Hepatocyte (in vitro differentiated cells): ENCODE measurements around the gene APBA3. TPM values are rescaled to one million over a fixed set of nuclear protein-coding genes. Genes with fewer than 3 reads are reported as not detected.
A peak's percentile ranks its signal among the peaks of the same experiment; 100 is the strongest.

Source experiments
- DNase-seq: peaks from one replicate; pipeline ENCODE4 v3.0.0-alpha.2; 2016; ENCODE audit warnings: low spot score
- H2AFZ ChIP-seq: fragments of 200-600 bp; sonication (generic); 2 replicates; pipeline ENCODE4 v1.6.0; 2016; ENCODE audit warnings: antibody characterized with exemption, mild to moderate bottlenecking
- H3K27ac ChIP-seq: fragments of 200-600 bp; sonication (generic); 2 replicates; pipeline ENCODE4 v1.5.1; 2016; ENCODE audit warnings: mild to moderate bottlenecking
- H3K27me3 ChIP-seq: fragments of 200-600 bp; sonication (generic); 2 replicates; pipeline ENCODE4 v1.6.1; 2016
- H3K36me3 ChIP-seq: fragments of 200-600 bp; sonication (generic); replicated peaks from 2 replicates; pipeline ENCODE4 v1.5.1; 2016; ENCODE audit warnings: low read depth; ENCODE audit not compliant: insufficient read depth
- H3K4me1 ChIP-seq: fragments of 200-600 bp; sonication (generic); 2 replicates; pipeline ENCODE4 v1.5.1; 2016; ENCODE audit warnings: mild to moderate bottlenecking, moderate library complexity; ENCODE audit not compliant: insufficient read depth
- H3K4me2 ChIP-seq: fragments of 200-600 bp; sonication (generic); 2 replicates; pipeline ENCODE4 v1.6.0; 2016
- H3K4me3 ChIP-seq: fragments of 200-600 bp; sonication (generic); 2 replicates; pipeline ENCODE4 v1.5.1; 2016; ENCODE audit warnings: mild to moderate bottlenecking
- H3K79me2 ChIP-seq: fragments of 200-600 bp; sonication (generic); 2 replicates; pipeline ENCODE4 v1.6.0; 2017; ENCODE audit warnings: mild to moderate bottlenecking
- H3K9me2 ChIP-seq: fragments of 200-600 bp; sonication (generic); replicated peaks from 2 replicates; pipeline ENCODE4 v1.6.0; 2017; ENCODE audit warnings: mild to moderate bottlenecking; ENCODE audit not compliant: insufficient read depth
- H3K9me3 ChIP-seq: fragments of 200-600 bp; sonication (generic); 2 replicates; pipeline ENCODE4 v1.5.1; 2016; ENCODE audit warnings: low read depth, mild to moderate bottlenecking
- H4K20me1 ChIP-seq: fragments of 200-600 bp; sonication (generic); 2 replicates; pipeline ENCODE4 v1.6.0; 2016; ENCODE audit warnings: mild to moderate bottlenecking; ENCODE audit not compliant: insufficient read depth, poor library complexity, severe bottlenecking
- EZH2 ChIP-seq: fragments of 200-600 bp; sonication (generic); IDR thresholded peaks from 2 replicates; pipeline ENCODE4 v1.6.1; 2016; ENCODE audit warnings: antibody characterized with exemption, mild to moderate bottlenecking, borderline replicate concordance
- EZH2phosphoT487 ChIP-seq: fragments of 200-600 bp; sonication (generic); IDR thresholded peaks from one replicate; pipeline ENCODE4 v1.6.1; 2018; ENCODE audit warnings: antibody characterized with exemption, mild to moderate bottlenecking, low read depth, moderate library complexity; ENCODE audit not compliant: unreplicated experiment, severe bottlenecking
- WGBS: methylation state at CpG from one replicate; pipeline ENCODE4 v1.1.6; 2016; ENCODE audit warnings: low lambda C conversion rate; ENCODE audit errors: missing lambda C conversion rate; 5-methylcytosine and 5-hydroxymethylcytosine counted together
- polyA plus RNA-seq: library from polyadenylated mRNA; unstranded; fragments of >200 nt; fragmentation: Nextera tagmentation; extraction: Ambion mirVana; gene quantifications from 2 replicates; pipeline ENCODE4 v1.2.1, GENCODE V29; 2016
- total RNA-seq: library from RNA; depleted of rRNA; stranded (reverse); fragments of >200 nt; gene quantifications from 2 replicates; pipeline ENCODE4 v1.2.3, GENCODE V29; 2014
- TF ChIP-seq, protein P1 (sequence below): fragments of 200-600 bp; sonication (generic); IDR thresholded peaks from 2 replicates; pipeline ENCODE4 v1.5.1; 2016; ENCODE audit warnings: antibody characterized with exemption, mild to moderate bottlenecking; ENCODE audit not compliant: poor library complexity

Gene APBA3
- total and polyA plus RNA-seq, 2 experiments from 2014 or later = 20.7 to 25.5 TPM

DNA sequence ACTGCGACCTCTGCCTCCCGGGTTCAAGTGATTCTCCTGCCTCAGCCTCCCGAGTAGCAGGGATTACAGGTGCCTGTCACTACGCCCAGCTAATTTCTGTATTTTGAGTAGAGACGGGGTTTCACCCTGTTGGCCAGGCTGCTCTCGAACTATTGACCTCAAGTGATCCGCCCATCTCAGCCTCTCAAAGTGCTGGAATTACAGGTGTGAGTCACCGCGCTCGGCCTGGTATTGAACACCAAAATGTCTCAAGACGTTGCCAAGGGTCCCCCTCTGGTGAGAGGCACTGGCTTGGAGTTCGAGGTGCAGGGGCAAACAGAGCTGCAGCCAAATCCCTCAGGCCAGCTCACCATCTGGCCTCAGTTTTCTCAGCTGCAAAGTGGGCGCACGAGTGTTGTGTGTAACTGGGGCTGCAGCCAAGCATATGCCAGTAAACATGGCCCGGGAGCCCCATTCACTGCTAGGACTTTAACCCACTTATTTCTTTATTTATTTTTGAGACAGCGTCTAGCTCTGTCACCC lies 45.3 kb downstream of the APBA3 start:
- no peak overlapping the region for H3K27ac ChIP-seq
- no peaks in the 10 kb centered on the region for H3K27me3 ChIP-seq
- no peaks in the 10 kb centered on the region for H3K9me3 ChIP-seq
- H3K36me3 ChIP-seq = no peaks in the 10 kb centered on the region
- H2AFZ ChIP-seq = no peak overlapping the region
- WGBS = 88% methylated on average over 16 of the region's 16 CpGs
- peaks cover 11% of the 10 kb centered on the region for H3K79me2 ChIP-seq
- TF ChIP-seq EZH2phosphoT487 = no peak
- TF ChIP-seq, protein P1, sequence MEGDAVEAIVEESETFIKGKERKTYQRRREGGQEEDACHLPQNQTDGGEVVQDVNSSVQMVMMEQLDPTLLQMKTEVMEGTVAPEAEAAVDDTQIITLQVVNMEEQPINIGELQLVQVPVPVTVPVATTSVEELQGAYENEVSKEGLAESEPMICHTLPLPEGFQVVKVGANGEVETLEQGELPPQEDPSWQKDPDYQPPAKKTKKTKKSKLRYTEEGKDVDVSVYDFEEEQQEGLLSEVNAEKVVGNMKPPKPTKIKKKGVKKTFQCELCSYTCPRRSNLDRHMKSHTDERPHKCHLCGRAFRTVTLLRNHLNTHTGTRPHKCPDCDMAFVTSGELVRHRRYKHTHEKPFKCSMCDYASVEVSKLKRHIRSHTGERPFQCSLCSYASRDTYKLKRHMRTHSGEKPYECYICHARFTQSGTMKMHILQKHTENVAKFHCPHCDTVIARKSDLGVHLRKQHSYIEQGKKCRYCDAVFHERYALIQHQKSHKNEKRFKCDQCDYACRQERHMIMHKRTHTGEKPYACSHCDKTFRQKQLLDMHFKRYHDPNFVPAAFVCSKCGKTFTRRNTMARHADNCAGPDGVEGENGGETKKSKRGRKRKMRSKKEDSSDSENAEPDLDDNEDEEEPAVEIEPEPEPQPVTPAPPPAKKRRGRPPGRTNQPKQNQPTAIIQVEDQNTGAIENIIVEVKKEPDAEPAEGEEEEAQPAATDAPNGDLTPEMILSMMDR = no peak
- TF ChIP-seq EZH2 = no peak
- H4K20me1 ChIP-seq = no peaks in the 10 kb centered on the region
- no peak for DNase-seq
- H3K4me3 ChIP-seq = no peak overlapping the region
- H3K9me2 ChIP-seq = no peaks in the 10 kb centered on the region
- H3K4me1 ChIP-seq = peaks cover 6% of the 10 kb centered on the region
- no peak overlapping the region for H3K4me2 ChIP-seq

DNA sequence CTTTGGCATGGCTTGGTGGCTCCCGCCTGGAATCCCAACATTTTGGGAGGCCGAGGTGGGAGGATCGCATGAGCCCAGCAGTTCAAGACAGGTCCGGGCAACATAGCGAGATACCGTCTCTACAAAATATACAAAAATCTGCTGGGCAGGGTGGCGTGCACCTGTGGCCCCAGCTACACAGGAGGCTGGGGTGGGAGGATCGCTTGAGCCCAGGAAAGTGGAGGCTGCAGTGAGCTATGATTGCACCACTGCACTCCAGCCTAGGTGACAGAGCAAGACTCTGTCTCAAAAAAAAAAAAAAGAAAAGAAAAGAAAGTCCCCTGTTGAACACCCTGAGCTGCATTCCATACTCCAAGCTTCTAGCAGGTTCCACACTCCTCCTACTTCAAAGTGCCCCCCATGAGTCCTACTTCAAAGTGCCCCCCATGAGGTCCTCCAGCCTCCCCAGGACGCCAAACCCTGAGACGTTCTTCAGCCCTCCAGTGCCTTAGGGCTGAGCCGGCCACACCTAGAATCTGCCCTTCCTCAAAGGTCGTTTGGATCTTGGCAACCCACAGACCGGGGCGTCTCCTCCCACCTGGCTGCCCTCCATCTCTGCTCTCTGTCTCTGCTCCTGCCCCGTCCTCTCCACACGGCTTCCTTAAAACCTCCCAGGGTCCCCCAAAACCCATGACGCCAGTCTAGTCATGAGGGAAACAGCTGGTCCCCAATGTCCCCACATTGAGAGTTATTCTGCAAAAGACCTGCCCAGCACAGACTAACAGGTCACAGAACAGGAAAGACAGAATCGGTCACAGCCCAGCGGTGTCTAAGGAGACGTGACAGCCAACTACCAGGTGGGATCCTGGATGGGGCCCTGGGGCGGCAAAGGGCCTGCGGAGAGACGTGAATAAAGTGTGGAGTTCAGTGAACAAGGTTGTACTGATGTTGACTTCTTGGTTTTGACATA lies 48.6 kb downstream of the APBA3 start:
- peaks cover 6% of the 10 kb centered on the region for H3K4me1 ChIP-seq
- TF ChIP-seq EZH2phosphoT487 (no peak), EZH2 (no peak)
- TF ChIP-seq, protein P1 = no peak
- H3K9me2 ChIP-seq = no peaks in the 10 kb centered on the region
- WGBS = 59% methylated on average over 23 of the region's 23 CpGs
- no peak overlapping the region for H2AFZ ChIP-seq
- peak overlapping the region; percentile 56 for H3K4me2 ChIP-seq
- no peaks in the 10 kb centered on the region for H3K36me3 ChIP-seq
- H3K27me3 ChIP-seq = no peaks in the 10 kb centered on the region
- H3K27ac ChIP-seq = peak overlapping the region; percentile 85
- peaks cover 17% of the 10 kb centered on the region for H3K79me2 ChIP-seq
- H3K4me3 ChIP-seq = no peak overlapping the region
- no peak for DNase-seq
- no peaks in the 10 kb centered on the region for H4K20me1 ChIP-seq
- H3K9me3 ChIP-seq = no peaks in the 10 kb centered on the region

DNA sequence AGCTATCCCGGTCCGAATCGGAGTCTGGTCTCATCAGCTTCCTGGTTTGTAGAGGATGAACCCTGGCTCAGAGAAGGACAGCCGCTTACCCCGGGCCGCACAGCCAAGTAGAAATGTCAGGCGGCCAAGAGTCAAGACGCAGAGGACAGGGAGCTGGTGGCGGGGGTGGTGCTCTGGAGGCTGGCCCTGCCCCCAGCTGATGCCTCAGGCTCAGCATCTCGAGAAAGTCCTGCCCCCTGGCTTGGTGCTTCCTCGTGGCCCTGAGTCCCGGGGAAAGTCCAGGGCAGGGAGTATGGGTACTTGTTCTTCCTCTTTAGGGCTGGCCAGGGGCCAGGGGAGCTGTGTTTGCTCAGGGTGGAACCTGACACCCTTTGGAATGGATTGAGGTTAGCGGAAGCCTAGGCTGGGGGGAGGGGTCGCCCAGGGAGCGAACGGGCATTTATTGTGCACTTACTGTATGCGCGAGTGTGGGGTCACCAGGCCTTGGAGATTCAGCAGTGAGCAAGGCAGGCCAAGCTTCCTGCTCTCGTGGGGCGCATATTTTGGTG lies 51.2 kb downstream of the APBA3 start:
- peaks cover 6% of the 10 kb centered on the region for H3K4me1 ChIP-seq
- H3K9me3 ChIP-seq = no peaks in the 10 kb centered on the region
- H3K9me2 ChIP-seq = no peaks in the 10 kb centered on the region
- no peak for TF ChIP-seq EZH2phosphoT487
- TF ChIP-seq EZH2 = no peak
- TF ChIP-seq, protein P1 = no peak
- H3K4me2 ChIP-seq = peak overlapping the region; percentile 72
- 57% methylated on average over 20 of the region's 20 CpGs for WGBS
- H4K20me1 ChIP-seq = no peaks in the 10 kb centered on the region
- no peak overlapping the region for H3K4me3 ChIP-seq
- no peaks in the 10 kb centered on the region for H3K36me3 ChIP-seq
- peak overlapping the region; percentile 65 for H3K27ac ChIP-seq
- no peak overlapping the region for H2AFZ ChIP-seq
- no peaks in the 10 kb centered on the region for H3K27me3 ChIP-seq
- DNase-seq = peak; percentile 90
- H3K79me2 ChIP-seq = peaks cover 6% of the 10 kb centered on the region
